ENCODE measurements around the gene CRAMP1. TPM values are rescaled to one million over a fixed set of nuclear protein-coding genes. Genes with fewer than 3 reads are reported as not detected.

The CRAMP1 gene
- total RNA-seq, 4 donors from 2014 or later: 5.2 to 9.9 (median 8.0) TPM

GRCh38 chr16:1639860-1640259, 27.7 kb downstream of the CRAMP1 start:
- Histone ChIP-seq H3K4me3 (no peak overlapping the region), H3K36me3 (peaks cover 26 to 99% (median 51%) of the 10 kb centered on the region in 3 donors), H3K4me1 (peaks cover 0 to 8% (median 0%) of the 10 kb centered on the region in 3 donors), H3K27ac (no peak overlapping the region), H3K9me3 (no peaks in the 10 kb centered on the region), H3K27me3 (no peaks in the 10 kb centered on the region)
- intact Hi-C loops (cut with DNase I): no loop called here
- DNase-seq: no peak
- no peak for TF ChIP-seq CTCF (IDR thresholded peaks at IDR 0.05)
- no peak for TF ChIP-seq POLR2A (IDR thresholded peaks at IDR 0.05)
- WGBS, 2 donors: 60 to 71% methylated on average over 11 of the region's 11 CpGs

GRCh38 chr16:1640261-1640941, 28.2 kb downstream of the CRAMP1 start:
- no peaks in the 10 kb centered on the region for H3K9me3 ChIP-seq
- H3K27ac ChIP-seq: peak overlapping the region in 2 of 4 donors; percentile 6 to 39
- whole genome bisulfite sequencing, 2 donors: 71 to 84% methylated on average over 12 to 17 of the region's 20 CpGs
- no peaks in the 10 kb centered on the region for H3K27me3 ChIP-seq
- no peak overlapping the region for H3K4me3 ChIP-seq
- intact Hi-C loops (cut with DNase I): no loop called here
- TF ChIP-seq CTCF (IDR thresholded peaks at IDR 0.05) (no peak), POLR2A (IDR thresholded peaks at IDR 0.05) (no peak)
- H3K4me1 ChIP-seq: peaks cover 0 to 13% (median 2%) of the 10 kb centered on the region in 3 donors
- DNase-seq: no peak
- peaks cover 26 to 99% (median 51%) of the 10 kb centered on the region in 3 donors for H3K36me3 ChIP-seq

GRCh38 chr16:1641261-1641660, 29.1 kb downstream of the CRAMP1 start:
- WGBS, 2 donors: 92 to 96% methylated on average over 12 of the region's 12 CpGs

GRCh38 chr16:1642148-1642547, 30.0 kb downstream of the CRAMP1 start:
- no peak for TF ChIP-seq CTCF (IDR thresholded peaks at IDR 0.05)
- TF ChIP-seq POLR2A (IDR thresholded peaks at IDR 0.05): no peak
- 90 to 96% methylated on average over 2 to 3 of the region's 5 CpGs for WGBS, 2 donors

More at GRCh38 chr16:1641261-1641660, 29.1 kb downstream of the CRAMP1 start:
- intact Hi-C loops (cut with DNase I): no loop called here
- Histone ChIP-seq H3K36me3 (peaks cover 26 to 96% (median 51%) of the 10 kb centered on the region in 3 donors), H3K27ac (no peak overlapping the region), H3K9me3 (no peaks in the 10 kb centered on the region), H3K4me3 (no peak overlapping the region), H3K27me3 (no peaks in the 10 kb centered on the region), H3K4me1 (peaks cover 0 to 21% (median 7%) of the 10 kb centered on the region in 3 donors)
- DNase-seq: no peak
- TF ChIP-seq POLR2A (IDR thresholded peaks at IDR 0.05): no peak
- no peak for TF ChIP-seq CTCF (IDR thresholded peaks at IDR 0.05)

GRCh38 chr16:1642753-1643152, 30.6 kb downstream of the CRAMP1 start:
- Histone ChIP-seq H3K4me3 (no peak overlapping the region), H3K9me3 (no peaks in the 10 kb centered on the region), H3K4me1 (peaks cover 0 to 33% (median 7%) of the 10 kb centered on the region in 3 donors), H3K36me3 (peaks cover 26 to 92% (median 47%) of the 10 kb centered on the region in 3 donors), H3K27me3 (no peaks in the 10 kb centered on the region), H3K27ac (no peak overlapping the region)
- intact Hi-C loops (cut with DNase I): no loop called here
- WGBS, 2 donors: 87 to 89% methylated on average over 8 to 11 of the region's 11 CpGs
- DNase-seq: no peak
- TF ChIP-seq POLR2A (IDR thresholded peaks at IDR 0.05): no peak
- TF ChIP-seq CTCF (IDR thresholded peaks at IDR 0.05): no peak

More at GRCh38 chr16:1642148-1642547, 30.0 kb downstream of the CRAMP1 start:
- Histone ChIP-seq H3K27me3 (no peaks in the 10 kb centered on the region), H3K36me3 (peaks cover 26 to 92% (median 51%) of the 10 kb centered on the region in 3 donors), H3K27ac (no peak overlapping the region), H3K9me3 (no peaks in the 10 kb centered on the region), H3K4me1 (peaks cover 0 to 30% (median 7%) of the 10 kb centered on the region in 3 donors), H3K4me3 (no peak overlapping the region)
- DNase-seq: no peak
- intact Hi-C loops (cut with DNase I): no loop called here
